Heart left ventricle (tissue), 13 donors: ENCODE results near the gene CNTF.

Source experiments
- POLR2A ChIP-seq, 2 donors: fragments of 450-650 bp; IDR thresholded peaks; one replicate each; pipeline ENCODE4 v1.6.1; 2017; ENCODE audit warnings: antibody characterized with exemption in 2 of 2, mild to moderate bottlenecking in 2 of 2, moderate library complexity in 2 of 2
- TF ChIP-seq, protein P1 (sequence below), 12 donors: fragments of 200-600 bp; sonication (generic) in 4 of 12; IDR thresholded peaks; one replicate each; pipeline versions ENCODE4 v1.5.0 to v1.8.0; 2018 to 2022; ENCODE audit warnings: antibody characterized with exemption in 12 of 12, mild to moderate bottlenecking in 5 of 12
- donor health status: ischemic (EF 13 %, LVEDD 7.1; RV severe dilation, severe dysfunction).
- donor health status: DM: no; HTN: yes; CAD: no.
- donor health status: DM: no; HTN: no; CAD: no.
- donor health status: ischemic (EF 25% LVEDD 6.9; RV normal size, moderate dysfunction).
- donor health status: ischemic (EF 25% LVEDD 5.7; RV mildly dilated, moderate dysfunction).
- donor health status: ischemic (EF 35%, LVEDD 5.7; RV mildly dilated, moderate dysfunction).
- donor health status: nonischemic (EF 11% LVEDD 7.7; RV severe dilation, severe dysfunction).
- donor health status: DM: yes; HTN: yes; CAD: no.
- donor health status: PGD.
- donor health status: ischemic (EF 29% LVEDD 5.4; RV normal size, mild dysfunction).
- donor health status: nonischemic (EF 23%, LVEDD 6.1; RV moderate dilation, normal function).

- TF ChIP-seq POLR2A (IDR thresholded peaks at IDR 0.05): no peak
- TF ChIP-seq, protein P1, sequence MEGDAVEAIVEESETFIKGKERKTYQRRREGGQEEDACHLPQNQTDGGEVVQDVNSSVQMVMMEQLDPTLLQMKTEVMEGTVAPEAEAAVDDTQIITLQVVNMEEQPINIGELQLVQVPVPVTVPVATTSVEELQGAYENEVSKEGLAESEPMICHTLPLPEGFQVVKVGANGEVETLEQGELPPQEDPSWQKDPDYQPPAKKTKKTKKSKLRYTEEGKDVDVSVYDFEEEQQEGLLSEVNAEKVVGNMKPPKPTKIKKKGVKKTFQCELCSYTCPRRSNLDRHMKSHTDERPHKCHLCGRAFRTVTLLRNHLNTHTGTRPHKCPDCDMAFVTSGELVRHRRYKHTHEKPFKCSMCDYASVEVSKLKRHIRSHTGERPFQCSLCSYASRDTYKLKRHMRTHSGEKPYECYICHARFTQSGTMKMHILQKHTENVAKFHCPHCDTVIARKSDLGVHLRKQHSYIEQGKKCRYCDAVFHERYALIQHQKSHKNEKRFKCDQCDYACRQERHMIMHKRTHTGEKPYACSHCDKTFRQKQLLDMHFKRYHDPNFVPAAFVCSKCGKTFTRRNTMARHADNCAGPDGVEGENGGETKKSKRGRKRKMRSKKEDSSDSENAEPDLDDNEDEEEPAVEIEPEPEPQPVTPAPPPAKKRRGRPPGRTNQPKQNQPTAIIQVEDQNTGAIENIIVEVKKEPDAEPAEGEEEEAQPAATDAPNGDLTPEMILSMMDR (IDR thresholded peaks at IDR 0.05): peak in 9 of 12 donors; percentile 36 to 66 (median 53)
Observed at GRCh38 chr11:58629857-58630256, 7.4 kb downstream of the CNTF start.
